ENCODE results near the gene DOK3.
"Not testable (repeated sequence)": the region's sequence is repeated elsewhere in the genome, so short reads cannot be mapped to it uniquely, and the experiment has no call there.

Gene DOK3

GRCh38 chr5:177535125-177535524 lies 25.5 kb upstream of the DOK3 start:
- DNase-seq (ENCODE audit: low read depth): no peak

- not testable (repeated sequence) for DNase-seq (ENCODE audit: low read depth)
Measured at GRCh38 chr5:177534433-177534832, 24.8 kb upstream of the DOK3 start.

- no peak for DNase-seq (ENCODE audit: low read depth)
Measured at GRCh38 chr5:177531209-177531940, 21.7 kb upstream of the DOK3 start.

- DNase-seq (ENCODE audit: low read depth): no peak
Measured at GRCh38 chr5:177530638-177531037, 21.0 kb upstream of the DOK3 start.

GRCh38 chr5:177529247-177530203 lies 19.9 kb upstream of the DOK3 start:
- DNase-seq (ENCODE audit: low read depth): no peak

GRCh38 chr5:177528631-177529030 lies 19.0 kb upstream of the DOK3 start:
- DNase-seq (ENCODE audit: low read depth): no peak

GRCh38 chr5:177527595-177527994 lies 18.0 kb upstream of the DOK3 start:
- DNase-seq (ENCODE audit: low read depth): no peak

- no peak for DNase-seq (ENCODE audit: low read depth)
Measured at GRCh38 chr5:177526791-177527190, 17.2 kb upstream of the DOK3 start.

GRCh38 chr5:177526191-177526590 lies 16.6 kb upstream of the DOK3 start:
- DNase-seq (ENCODE audit: low read depth): no peak

GRCh38 chr5:177524941-177525655 lies 15.5 kb upstream of the DOK3 start:
- DNase-seq (ENCODE audit: low read depth): no peak

GRCh38 chr5:177524539-177524900 lies 14.9 kb upstream of the DOK3 start:
- DNase-seq (ENCODE audit: low read depth): no peak

GRCh38 chr5:177523711-177524538 lies 14.3 kb upstream of the DOK3 start:
- no peak for DNase-seq (ENCODE audit: low read depth)

GRCh38 chr5:177520916-177521513 lies 11.4 kb upstream of the DOK3 start:
- DNase-seq (ENCODE audit: low read depth): no peak

- DNase-seq (ENCODE audit: low read depth): no peak
Measured at GRCh38 chr5:177520271-177520670, 10.6 kb upstream of the DOK3 start.

- no peak for DNase-seq (ENCODE audit: low read depth)
Measured at GRCh38 chr5:177519463-177520235, 10.0 kb upstream of the DOK3 start.

GRCh38 chr5:177516601-177517568 lies 7.3 kb upstream of the DOK3 start, which contains the start of gene DDX41:
DDX41 (minus strand) TSS chr5:177516961; CDS start chr5:177516945, 16 bp downstream.
- DNase-seq (ENCODE audit: low read depth): peak; percentile 96

- no peak for DNase-seq (ENCODE audit: low read depth)
Measured at GRCh38 chr5:177515580-177515979, 6.0 kb upstream of the DOK3 start.

- DNase-seq (ENCODE audit: low read depth): no peak
Measured at GRCh38 chr5:177514541-177514940, 4.9 kb upstream of the DOK3 start.

GRCh38 chr5:177513500-177513899 lies 3.9 kb upstream of the DOK3 start:
- DNase-seq (ENCODE audit: low read depth): no peak
